HT1080 (cell line): Measurements from ENCODE around the gene WRAP73. TPM values are rescaled to one million over a fixed set of nuclear protein-coding genes. Genes with fewer than 3 reads are reported as not detected.
A peak's percentile ranks its signal among the peaks of the same experiment; 100 is the strongest.

ENCODE experiments used
- DNase-seq: peaks from one replicate; pipeline ENCODE4 v3.0.0-alpha.2; 2015; ENCODE audit warnings: low read depth
- polyA plus RNA-seq, 2 experiments: library from polyadenylated mRNA; depleted of rRNA; stranded (reverse); fragments of >200 nt; gene quantifications; 2 replicates each; pipeline ENCODE4 v1.2.3, GENCODE V29; 2015
- total RNA-seq: library from RNA; depleted of rRNA; stranded (reverse); fragments of >200 nt; shearing (Covaris generic); gene quantifications from 2 replicates; pipeline ENCODE4 v1.2.3, GENCODE V29; 2014; rRNA removed

Gene WRAP73, protein sequence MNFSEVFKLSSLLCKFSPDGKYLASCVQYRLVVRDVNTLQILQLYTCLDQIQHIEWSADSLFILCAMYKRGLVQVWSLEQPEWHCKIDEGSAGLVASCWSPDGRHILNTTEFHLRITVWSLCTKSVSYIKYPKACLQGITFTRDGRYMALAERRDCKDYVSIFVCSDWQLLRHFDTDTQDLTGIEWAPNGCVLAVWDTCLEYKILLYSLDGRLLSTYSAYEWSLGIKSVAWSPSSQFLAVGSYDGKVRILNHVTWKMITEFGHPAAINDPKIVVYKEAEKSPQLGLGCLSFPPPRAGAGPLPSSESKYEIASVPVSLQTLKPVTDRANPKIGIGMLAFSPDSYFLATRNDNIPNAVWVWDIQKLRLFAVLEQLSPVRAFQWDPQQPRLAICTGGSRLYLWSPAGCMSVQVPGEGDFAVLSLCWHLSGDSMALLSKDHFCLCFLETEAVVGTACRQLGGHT
- total RNA-seq: 57.7 and 64.5 TPM in 2 replicates
- 42.0 and 46.8 TPM in 2 replicates for polyA plus RNA-seq (2015; cell fraction: cytosol; rRNA removed)
- polyA plus RNA-seq (2015; cell fraction: nucleus; rRNA removed): 92.0 and 95.0 TPM in 2 replicates

DNA sequence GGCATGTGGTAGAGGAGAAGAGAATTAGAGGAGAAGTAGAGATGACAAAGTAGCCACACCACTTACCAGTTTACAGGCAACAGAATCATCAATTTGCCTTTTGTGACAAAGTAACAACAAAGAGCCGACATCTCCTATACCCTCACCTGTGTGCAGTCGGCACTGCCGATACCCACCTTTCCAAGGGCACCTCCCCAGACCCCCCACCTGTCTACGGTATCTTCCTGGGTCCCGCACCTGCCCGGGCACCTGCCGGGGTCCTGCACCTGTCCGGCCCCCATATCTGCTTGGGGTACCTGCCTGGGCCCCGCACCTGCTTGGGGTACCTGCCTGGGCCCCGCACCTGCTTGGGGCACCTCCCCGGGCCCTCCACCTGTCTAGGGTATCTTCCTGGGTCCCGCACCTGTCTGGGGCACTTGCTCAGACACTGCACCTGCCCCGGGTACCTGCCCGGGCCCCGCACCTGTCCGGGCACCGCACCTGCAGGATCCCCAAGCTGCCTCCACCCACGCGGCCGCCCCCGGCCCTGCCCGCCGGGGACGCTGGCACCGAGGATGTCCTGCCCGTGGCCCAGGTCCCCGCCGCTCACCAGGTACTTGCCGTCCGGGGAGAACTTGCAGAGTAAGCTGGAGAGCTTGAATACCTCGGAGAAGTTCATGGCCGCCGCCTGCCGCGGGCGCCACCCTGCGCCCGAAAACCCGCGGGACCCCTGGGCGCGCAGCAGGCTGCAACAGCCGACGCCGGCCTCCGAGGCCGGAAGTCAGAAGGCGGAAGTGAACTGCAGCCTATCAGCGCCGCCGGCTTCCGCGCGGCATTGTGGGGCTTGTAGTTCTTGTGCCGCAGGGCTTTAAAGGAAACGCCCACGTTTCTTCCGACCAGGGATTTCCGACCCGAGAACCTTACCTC, at the start of gene WRAP73:
Gene WRAP73, minus strand, starts transcription at position 762 of the 906 bp plus-strand sequence. Its CDS starts 104 bp downstream, at position 658.
- peak; percentile 89 for DNase-seq

DNA sequence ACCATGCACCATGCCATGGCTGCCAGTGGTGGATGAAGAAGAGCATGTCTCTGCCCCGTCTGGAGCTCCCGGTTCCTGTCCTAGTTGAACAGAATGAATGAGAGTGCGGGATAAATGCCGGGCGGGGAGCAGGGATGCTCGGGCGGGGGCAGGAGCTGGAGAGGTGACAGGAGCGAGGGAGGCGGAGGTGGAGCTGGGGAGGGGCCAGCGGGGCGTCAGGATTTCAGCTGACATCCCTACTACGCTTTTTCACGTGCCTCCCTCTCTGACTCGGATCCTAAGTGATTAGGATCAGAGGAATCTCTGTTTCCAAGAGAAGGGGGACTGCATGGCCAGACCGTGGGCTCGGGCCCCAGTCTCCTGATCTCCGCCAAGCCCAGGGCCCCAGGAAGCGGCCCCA, 49.7 kb upstream of the WRAP73 start:
- no peak for DNase-seq

DNA sequence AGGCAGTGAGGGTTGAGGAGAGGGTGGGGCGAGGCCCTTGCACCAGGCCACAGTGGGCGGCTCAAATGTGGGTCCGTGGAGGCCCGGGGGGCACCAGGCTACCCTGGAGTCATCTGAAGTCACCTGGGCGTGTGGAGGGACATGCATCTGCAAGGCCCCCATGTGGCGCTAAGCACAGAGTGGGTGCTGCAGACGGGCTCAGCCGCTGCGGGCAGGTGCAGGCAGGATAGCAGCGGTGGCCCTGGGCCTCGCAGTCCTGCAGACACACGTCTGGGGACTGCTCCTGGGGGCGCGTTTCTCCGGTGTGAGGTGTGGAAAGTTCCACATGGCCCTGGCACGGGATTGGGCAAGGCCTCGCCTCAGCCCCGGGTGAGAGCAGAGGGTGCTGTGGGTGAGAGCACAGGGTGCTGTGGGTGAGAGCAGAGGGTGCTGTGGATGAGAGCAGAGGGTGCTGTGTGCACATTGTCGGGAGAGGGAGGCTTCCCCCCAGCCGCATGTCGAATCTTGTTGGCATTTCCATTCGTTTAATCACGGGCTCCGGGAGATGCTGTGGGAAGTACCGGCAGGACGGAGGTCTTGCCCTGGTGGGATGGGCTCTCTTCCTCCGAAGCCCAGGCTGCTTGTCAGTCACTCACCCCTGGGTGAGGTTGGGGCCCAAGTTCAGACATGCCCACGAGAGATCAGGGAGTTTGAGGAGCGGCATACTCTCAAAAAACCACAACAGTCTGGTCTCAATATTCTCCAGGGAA, 48.9 kb upstream of the WRAP73 start:
- no peak for DNase-seq

DNA sequence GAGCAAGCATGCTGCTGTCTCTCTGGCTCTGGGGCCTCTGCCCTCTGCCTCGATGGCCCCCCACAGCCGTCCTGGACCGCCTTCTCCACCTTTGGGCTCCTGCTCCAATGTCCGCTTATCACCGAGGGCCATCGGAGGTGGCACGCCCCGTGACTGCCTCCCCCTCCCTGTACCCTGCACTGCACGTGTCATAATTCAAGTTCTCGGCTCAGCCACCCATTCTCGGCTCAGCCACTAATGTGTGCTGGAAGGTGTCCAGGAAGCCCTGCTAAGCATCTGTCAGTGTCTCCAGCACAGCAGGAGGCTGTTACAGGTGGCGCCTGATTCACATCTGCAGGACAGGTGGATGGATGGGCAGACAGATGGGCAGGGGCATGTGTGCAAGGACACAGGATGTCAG, 47.9 kb upstream of the WRAP73 start:
- DNase-seq: no peak

DNA sequence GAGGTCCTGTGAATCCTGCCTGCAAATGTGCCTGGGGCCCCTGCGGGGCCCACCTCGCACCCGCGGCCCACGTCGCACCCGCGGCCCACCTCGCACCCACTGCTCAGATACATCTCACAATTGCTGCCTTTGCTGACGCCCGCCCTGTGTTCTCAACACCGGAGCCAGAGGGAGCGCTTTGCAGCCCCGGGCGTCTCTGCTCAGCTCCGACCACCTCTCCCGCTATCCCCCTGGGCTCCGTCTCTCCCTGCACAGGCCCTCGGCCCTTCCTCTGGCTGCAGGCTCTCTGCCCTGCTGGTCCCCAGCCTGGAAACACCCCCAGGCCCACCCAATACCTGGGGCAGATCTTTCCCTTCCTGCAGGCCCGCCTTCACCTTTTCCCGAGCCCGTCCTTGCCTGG, 47.2 kb upstream of the WRAP73 start:
- no peak for DNase-seq

DNA sequence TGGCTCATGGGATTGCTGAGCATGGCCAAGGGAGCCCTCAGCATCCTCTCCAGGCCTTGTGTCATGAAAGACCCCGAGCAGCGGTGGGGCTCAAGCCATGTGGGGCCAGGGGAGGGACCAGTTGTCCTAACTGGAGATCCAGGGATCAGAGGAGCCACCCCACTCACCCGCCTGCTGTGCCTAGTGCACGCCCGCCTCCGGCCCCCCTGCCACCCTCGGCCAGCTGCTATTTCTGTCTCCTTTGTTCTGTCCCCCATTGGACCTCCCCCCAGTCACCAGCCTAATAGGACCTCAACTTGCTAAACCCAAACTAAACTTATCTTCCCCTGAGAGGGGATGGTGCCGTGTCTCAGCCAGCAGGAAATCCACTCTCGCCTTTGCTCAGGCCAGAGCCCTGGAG, 46.8 kb upstream of the WRAP73 start:
- no peak for DNase-seq

DNA sequence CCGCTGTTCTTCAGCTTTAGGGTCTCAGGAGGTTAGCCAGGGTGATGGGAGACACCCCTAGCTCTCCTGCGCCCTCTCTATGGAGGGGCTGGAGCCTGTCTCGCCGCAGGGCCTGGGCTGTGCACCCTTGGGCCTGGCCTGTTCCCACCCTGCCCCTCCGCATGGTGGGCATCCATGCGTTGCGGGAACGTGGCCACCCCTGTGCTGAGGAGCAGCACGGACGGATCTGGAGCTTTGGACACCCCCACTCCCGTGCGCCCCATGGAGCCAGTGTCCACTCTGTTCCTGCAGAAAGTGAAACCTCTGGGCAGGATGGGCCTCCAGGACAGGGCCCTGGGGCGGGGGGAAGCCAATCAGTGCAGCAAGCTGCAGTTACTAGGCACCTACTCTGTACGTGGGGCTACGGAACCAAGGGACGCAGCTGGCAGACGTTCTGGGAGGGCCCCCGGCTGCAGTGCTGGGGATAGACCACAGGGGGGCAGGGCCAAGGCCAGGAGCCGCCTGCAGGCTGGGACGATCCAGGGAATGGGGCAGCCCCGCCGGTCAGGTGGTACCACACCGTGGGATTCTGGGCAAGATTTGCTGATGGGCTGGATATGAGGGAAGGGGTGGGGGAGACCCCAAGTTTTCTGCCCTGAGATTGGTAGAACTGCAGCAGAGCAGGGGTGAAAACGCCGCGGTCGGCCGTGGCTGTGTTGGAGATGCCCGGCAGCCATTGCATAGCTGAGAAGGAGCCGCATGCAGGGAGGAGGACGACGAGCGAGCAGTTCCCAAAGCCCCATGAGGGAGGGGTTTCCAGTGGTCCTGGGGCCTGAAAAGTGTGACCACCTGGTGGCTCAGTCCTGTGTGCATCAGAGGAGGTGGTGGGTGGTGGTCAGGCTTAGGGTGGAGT, 45.7 kb upstream of the WRAP73 start:
- DNase-seq: peak; percentile 49

DNA sequence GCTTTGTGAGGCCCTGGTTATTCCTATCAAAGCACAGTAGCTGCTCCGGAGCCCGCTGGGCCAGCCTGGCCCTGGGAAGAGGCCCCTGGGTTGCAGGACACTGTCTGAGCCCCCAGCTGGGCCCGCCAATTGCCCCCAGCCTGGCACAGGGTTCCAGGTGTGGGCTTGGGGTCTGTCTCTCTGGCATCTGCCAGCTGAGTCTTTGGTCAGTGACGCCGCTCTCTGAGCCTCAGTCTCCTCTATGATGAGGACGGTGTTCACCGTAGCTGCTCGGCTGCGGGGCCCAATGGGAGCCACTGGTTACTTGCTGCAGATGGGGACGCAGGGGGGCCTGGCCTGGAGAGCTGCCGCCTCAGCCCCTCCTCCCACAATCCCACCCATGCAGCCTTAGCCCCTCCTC, 43.4 kb upstream of the WRAP73 start:
- no peak for DNase-seq

DNA sequence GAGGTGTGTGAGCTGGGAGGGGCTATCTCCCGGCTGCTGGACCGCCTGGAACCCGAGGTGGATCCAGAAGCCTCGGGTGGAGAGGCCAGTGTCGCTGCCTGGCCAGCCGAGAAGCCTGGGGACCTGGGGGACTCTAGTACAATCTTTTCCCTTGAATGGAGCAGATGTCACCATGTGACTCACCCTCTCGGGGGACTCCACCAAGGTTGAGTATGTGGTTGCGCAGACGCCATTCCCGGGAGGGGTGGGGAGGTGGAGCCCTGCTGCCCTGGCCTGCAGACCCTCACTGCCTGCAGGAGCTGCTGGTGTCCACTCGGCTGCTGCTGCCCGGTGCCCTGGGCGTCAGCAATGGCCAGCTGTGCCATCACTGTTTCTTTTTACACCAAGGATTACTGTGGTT, 42.7 kb upstream of the WRAP73 start:
- DNase-seq: no peak

DNA sequence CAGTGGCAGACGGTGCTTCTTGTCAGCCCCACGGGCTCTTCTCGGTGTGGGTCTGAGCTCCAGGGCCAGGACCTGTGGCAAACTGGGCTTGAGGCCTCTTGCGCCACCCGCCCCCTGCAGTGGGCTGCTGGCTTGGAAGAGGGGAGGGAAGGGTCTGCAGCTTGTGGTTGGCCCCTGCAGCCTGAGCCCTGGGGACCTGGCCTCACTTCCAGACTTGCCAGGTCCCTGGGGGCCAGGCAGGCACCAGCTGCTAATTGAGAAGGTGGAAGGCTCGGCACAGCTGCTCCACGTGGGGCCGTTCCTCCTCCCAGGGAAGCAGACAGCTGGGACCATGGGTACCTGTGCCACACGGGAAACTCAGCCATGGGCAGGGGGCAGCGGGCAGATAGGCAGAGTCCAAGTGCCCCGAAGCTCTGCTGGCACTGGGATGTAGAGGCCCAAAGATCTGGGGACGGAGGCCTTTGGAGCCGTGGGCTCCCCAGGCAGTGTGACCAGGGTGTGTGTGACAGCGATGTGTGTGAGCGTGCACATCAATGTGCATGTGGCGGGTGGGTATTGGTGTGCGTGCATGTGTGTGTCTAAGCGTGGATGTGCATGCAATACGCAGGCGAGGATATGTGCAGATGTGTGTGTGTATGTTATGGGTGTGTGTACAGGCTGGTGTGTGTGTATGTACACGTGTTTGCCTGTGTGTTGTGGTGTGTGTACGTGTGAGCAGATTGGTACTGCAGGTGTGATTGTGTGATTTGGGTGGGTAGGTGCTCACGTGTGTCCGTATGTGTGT, 41.7 kb upstream of the WRAP73 start:
- DNase-seq: no peak

DNA sequence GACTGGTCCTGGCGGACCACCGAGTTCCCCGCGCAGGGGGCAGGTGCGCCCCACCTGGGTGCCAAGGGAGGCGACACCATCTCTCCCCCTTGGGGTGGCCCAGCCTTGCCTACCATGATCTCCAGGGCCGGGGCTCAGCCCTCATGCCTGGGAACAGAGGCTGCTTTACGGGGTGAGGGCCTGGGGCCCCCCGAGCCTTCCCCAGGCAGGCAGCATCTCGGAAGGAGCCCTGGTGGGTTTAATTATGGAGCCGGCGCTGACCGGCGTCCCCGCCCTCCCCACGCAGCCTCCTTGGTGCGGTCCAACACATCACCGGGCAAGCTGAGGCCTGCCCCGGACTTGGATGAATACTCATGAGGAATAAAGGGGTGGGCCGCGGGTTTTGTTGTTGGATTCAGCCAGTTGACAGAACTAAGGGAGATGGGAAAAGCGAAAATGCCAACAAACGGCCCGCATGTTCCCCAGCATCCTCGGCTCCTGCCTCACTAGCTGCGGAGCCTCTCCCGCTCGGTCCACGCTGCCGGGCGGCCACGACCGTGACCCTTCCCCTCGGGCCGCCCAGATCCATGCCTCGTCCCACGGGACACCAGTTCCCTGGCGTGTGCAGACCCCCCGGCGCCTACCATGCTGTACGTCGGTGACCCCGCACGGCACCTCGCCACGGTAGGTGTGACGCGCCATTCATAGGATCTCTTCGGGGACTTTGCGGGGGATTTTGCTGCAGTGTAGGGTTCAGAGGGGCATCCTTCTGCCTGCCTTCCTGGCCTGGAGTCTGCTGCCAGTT, 40.6 kb upstream of the WRAP73 start:
- DNase-seq: no peak

DNA sequence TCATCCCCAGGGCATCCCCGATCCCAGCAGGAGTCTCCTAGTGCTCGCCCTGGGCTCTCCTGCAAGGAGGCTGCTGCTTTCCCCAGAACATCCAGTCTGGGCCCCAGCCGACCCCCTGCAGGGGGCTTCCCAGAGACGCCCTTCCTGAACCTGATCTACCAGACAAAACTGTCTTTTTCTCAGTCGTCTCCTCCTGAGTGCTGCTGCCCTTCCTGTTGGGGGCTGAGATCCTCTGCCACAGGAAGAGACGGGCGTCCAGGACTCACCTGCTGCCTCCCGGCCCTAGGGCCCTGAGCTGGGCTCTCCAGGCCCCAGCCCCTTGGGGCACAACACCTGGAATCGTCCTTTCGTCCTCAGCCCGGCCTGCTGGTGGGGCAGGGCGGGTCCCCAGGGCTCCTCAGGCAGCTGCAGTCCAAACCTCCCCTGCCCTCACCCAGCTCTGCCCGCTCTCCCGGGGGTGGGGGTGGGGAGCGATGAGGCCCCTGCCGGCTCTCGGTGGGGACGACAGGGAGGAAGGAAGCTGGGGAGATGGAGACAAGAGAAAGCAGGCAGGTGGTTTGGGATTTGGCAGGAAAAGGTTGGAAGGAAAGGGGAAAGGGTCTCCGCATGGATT, 39.3 kb upstream of the WRAP73 start:
- no peak for DNase-seq

DNA sequence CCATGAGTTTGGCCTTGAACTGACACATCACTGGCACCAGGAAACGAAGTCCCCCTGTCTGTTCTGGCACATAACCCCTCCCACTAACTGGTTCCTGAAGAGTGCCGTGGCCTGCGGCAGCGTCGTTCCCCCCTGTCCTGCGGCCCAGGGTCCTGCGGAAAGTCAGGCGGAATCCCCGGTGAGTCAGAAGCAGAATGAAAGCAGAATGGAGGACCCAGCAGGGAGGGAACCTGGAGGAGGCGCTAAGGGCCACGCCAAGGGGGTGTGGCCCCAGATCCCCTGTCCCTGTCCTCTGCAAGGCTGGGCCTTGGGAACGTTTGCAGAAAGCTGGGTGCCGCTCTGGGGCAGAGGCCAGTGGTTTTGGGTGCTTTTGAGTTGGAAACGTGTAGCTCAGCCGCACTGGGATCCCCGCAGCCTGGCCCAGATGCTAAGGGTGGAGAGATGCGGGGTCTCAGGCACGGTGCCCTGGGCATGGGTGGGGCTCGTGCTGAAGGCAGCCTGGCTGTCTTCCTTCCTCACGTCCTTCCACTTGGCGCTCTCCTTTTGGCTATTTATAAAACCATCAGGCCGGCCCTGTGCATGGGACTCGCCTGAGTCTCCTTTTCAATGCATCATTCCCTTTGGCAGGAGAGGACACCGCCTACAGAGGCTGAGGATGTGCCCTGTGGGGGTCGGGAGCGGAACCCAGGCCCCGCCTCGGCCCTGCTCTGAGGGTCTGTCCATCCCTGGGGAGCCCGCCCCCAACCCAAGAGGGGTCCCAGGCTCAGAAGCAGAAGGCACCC, 38.6 kb upstream of the WRAP73 start:
- DNase-seq: peak; percentile 54

DNA sequence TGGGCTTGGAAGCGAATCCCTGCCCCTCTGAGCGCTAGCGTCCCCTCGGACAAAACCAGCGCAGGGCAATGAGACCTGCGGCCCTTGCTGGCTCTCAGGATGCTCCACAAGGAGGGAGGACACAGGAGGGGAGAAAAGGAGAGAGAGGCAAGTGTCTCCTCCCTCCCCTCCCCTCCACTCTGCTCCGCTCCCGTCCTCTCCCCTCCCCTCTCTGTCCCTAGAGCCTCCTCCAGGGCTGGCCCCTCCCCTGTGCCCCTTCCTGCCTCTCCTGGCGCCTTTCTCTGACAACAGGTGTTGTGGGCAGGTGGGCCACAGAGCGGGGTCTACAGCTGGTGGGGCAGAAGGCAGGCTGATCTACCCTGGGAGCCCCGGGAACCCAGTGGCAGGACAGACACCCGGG, 37.6 kb upstream of the WRAP73 start:
- DNase-seq: no peak

DNA sequence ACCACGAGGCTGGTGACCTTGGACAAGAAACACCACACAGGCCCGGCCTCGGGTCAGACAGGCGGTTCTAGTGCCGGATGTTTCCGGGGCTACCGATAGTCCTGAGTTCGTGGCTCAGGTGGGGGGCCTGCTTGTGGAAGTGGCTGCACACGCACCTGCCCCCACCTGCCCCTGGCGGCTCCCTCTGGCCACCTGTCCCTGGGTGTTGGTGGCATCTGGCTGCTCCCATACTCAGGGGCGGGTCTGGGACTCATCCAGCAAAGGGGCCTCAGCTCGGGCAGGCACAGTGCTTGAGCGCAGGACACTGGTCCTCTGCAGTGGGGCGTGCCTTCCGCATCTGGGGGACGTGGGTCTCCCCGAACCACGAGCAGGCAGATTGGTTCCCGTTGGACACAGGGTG, 36.0 kb upstream of the WRAP73 start:
- no peak for DNase-seq

DNA sequence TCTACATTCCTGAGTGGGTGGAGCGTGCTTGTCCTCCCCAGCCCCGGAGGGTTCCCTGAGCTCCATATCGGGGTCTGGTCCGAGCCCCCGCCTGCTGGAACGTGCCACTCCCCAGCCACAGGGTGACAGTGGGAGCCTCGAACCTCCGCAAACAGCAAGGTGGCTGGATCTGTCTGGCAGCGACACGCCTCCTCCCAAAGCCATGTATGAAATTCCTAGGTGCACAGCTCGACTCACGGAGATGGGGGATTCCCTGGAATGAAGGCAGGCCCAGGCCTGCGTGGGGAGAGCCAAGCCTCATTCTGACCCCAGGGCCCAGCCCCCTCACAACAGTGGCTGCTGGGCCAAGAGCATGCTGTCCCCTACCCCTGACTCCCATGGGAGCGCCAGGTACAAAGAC, 35.3 kb upstream of the WRAP73 start:
- no peak for DNase-seq

DNA sequence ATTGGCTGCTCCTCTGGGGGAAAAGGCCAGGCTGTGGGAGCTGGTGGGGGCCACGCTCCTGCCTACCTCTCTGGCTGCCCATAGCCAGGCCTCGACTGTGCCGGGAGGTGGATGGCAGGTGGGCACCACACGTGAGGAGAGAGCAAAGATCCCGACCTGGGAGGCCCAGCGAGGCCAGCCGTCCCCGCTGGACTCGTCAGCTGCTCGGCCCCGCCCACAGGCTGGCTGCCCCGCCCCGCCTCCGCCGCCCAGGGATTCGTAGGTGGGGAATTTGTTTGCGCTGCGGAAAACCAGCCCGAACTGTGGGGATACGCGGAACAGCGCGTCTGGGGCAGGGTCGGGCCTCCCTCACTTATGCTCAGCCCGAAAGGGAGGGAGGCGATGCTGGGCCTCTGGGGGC, 34.1 kb upstream of the WRAP73 start:
- DNase-seq: no peak
